GM12878 (cell line): ENCODE measurements around the gene TP53BP1. TPM values are rescaled to one million over a fixed set of nuclear protein-coding genes. Genes with fewer than 3 reads are reported as not detected.

Source experiments
- ATAC-seq: fragments of 200-7000 bp; cut with Tn5 transposase; 3 replicates; pipeline ENCODE4 v1.9.1; 2020; ENCODE audit warnings: mild to moderate bottlenecking, moderate library complexity
- BruUV-seq: library from RNA; stranded (reverse); fragments of 400-500 nt; replicated peaks from 2 replicates; lab custom pipeline; 2021; lab: Mats Ljungman, UMichigan
- CTCF ChIA-PET: fragments of 300-600 bp; sonication (Branson Sonifier 250); formaldehyde crosslinking; extraction: SDS; loops from one replicate; lab custom pipeline; 2021; ENCODE audit warnings: inconsistent platforms; lab: Yijun Ruan, JAX
- POLR2A ChIA-PET: fragments of 350-600 bp; formaldehyde crosslinking; extraction: SDS; loops from one replicate; lab custom pipeline; 2021; ENCODE audit warnings: inconsistent platforms; lab: Charles Lee
- RAD21 ChIA-PET: fragments of 300-600 bp; sonication (Branson Sonifier 250); formaldehyde crosslinking; loops from one replicate; lab custom pipeline; 2023; ENCODE audit warnings: antibody characterized with exemption; ENCODE audit not compliant: unreplicated experiment; lab: Charles Lee
- SMC1A ChIA-PET: fragments of 300-600 bp; sonication (Branson Sonifier 250); formaldehyde crosslinking; loops from one replicate; lab custom pipeline; 2023; ENCODE audit not compliant: unreplicated experiment, uncharacterized antibody; lab: Charles Lee
- DNase-seq: peaks from one replicate; pipeline ENCODE4 v3.0.0-alpha.2; 2011; ENCODE audit warnings: low read depth, low spot score
- FAIRE-seq: peaks from 3 replicates; lab custom pipeline; 2011; peaks lifted over from hg19 to GRCh38; lab: Jason Lieb, UNC
- H2AFZ ChIP-seq: 2 replicates; pipeline ENCODE4 v1.6.0; 2011; ENCODE audit warnings: low read depth, low read length, control low read depth; ENCODE audit not compliant: control insufficient read depth
- H3K27ac ChIP-seq: 2 replicates; pipeline ENCODE4 v1.5.1; 2011; ENCODE audit warnings: control low read depth; ENCODE audit not compliant: control insufficient read depth, insufficient read depth
- H3K27me3 ChIP-seq, 2 experiments: replicated peaks in 1 of 2; 2 replicates each; pipeline versions ENCODE4 v1.6.0 to v1.6.1; 2011; ENCODE audit warnings: low read length in 1 of 2; ENCODE audit not compliant: control insufficient read depth in 2 of 2, insufficient read depth in 2 of 2
- H3K36me3 ChIP-seq, 2 experiments: 2 replicates each; pipeline ENCODE4 v1.5.1; 2011; ENCODE audit warnings: low read length in 1 of 2; ENCODE audit not compliant: control insufficient read depth in 2 of 2, insufficient read depth in 2 of 2
- H3K4me1 ChIP-seq: 2 replicates; pipeline ENCODE4 v1.6.1; 2011; ENCODE audit warnings: mild to moderate bottlenecking, low read length, moderate library complexity, mixed read lengths; ENCODE audit not compliant: control insufficient read depth, insufficient read depth
- H3K4me2 ChIP-seq: 2 replicates; pipeline ENCODE4 v1.6.0; 2011; ENCODE audit warnings: control low read depth; ENCODE audit not compliant: control insufficient read depth, insufficient read depth
- H3K4me3 ChIP-seq: fragments of 200-600 bp; sonication (generic); 2 replicates; pipeline ENCODE4 v1.5.1; 2016
- H3K79me2 ChIP-seq: 2 replicates; pipeline ENCODE4 v1.6.0; 2011; ENCODE audit warnings: low read length; ENCODE audit not compliant: control insufficient read depth, insufficient read depth
- H3K9ac ChIP-seq: 2 replicates; pipeline ENCODE4 v1.8.0; 2011; ENCODE audit warnings: low read length, control low read depth, mixed read lengths; ENCODE audit not compliant: control insufficient read depth, insufficient read depth
- H3K9me3 ChIP-seq: replicated peaks from 3 replicates; pipeline ENCODE4 v1.5.1; 2011; ENCODE audit warnings: mild to moderate bottlenecking, low read length; ENCODE audit not compliant: control insufficient read depth, insufficient read depth
- H4K20me1 ChIP-seq: 2 replicates; pipeline ENCODE4 v1.6.0; 2011; ENCODE audit not compliant: control insufficient read depth, insufficient read depth
- BCL11A ChIP-seq: IDR thresholded peaks from 2 replicates; pipeline ENCODE4 v1.6.1; 2011; ENCODE audit warnings: low read depth, low read length
- EED ChIP-seq: sonication (generic); IDR thresholded peaks from 2 replicates; pipeline ENCODE4 v1.6.1; 2016; ENCODE audit warnings: antibody characterized with exemption, low read depth
- EGR1 ChIP-seq, 2 experiments: IDR thresholded peaks; 1 replicate in 1 of 2; 2 replicates in 1 of 2; pipeline ENCODE4 v1.6.1; 2011 to 2012; ENCODE audit warnings: low read depth in 2 of 2, low read length in 2 of 2, borderline replicate concordance in 1 of 2, mild to moderate bottlenecking in 1 of 2, moderate library complexity in 1 of 2
- FOXK2 ChIP-seq: fragments of 450-650 bp; IDR thresholded peaks from 2 replicates; pipeline ENCODE4 v1.6.1; 2017; ENCODE audit warnings: mild to moderate bottlenecking, moderate library complexity
- IKZF1 ChIP-seq: fragments of 450-650 bp; conservative IDR thresholded peaks from 2 replicates; pipeline ENCODE4 v1.6.1; 2017; ENCODE audit warnings: antibody characterized with exemption, mild to moderate bottlenecking
- IKZF2 ChIP-seq, 2 experiments: fragments of 450-650 bp; IDR thresholded peaks; 2 replicates each; pipeline ENCODE4 v1.6.1; 2017; ENCODE audit warnings: mild to moderate bottlenecking in 2 of 2, moderate library complexity in 2 of 2
- NFYB ChIP-seq: IDR thresholded peaks from 2 replicates; pipeline ENCODE4 v1.6.1; 2011; ENCODE audit warnings: low read depth, mild to moderate bottlenecking, low read length, improper control_type of control experiment, moderate library complexity; ENCODE audit not compliant: insufficient read depth
- RB1 ChIP-seq: fragments of 450-650 bp; formaldehyde crosslinking; IDR thresholded peaks from 2 replicates; pipeline ENCODE4 v1.6.1; 2017; ENCODE audit warnings: mild to moderate bottlenecking, borderline replicate concordance
- REST ChIP-seq: IDR thresholded peaks from 2 replicates; pipeline ENCODE4 v1.6.1; 2012; ENCODE audit warnings: mild to moderate bottlenecking, low read depth, low read length
- SMC3 ChIP-seq: IDR thresholded peaks from 2 replicates; pipeline ENCODE4 v1.6.1; 2011; ENCODE audit warnings: low read length, improper control_type of control experiment, borderline replicate concordance
- TCF3 ChIP-seq: IDR thresholded peaks from 2 replicates; pipeline ENCODE4 v1.6.1; 2012; ENCODE audit warnings: low read depth, mild to moderate bottlenecking, low read length, borderline replicate concordance; ENCODE audit not compliant: insufficient read depth
- USF1 ChIP-seq: IDR thresholded peaks from 2 replicates; pipeline ENCODE4 v1.6.1; 2011; ENCODE audit warnings: borderline replicate concordance, low read depth, mild to moderate bottlenecking, moderate library complexity, mixed read lengths, low read length; ENCODE audit not compliant: insufficient read depth; ENCODE audit errors: extremely low read length
- ZNF24 ChIP-seq: fragments of 450-650 bp; IDR thresholded peaks from 2 replicates; pipeline ENCODE4 v1.6.1; 2017; ENCODE audit warnings: antibody characterized with exemption, mild to moderate bottlenecking
- ZSCAN29 ChIP-seq: fragments of 450-650 bp; IDR thresholded peaks from 2 replicates; pipeline ENCODE4 v1.6.1; 2017; ENCODE audit warnings: mild to moderate bottlenecking, moderate library complexity
- ZZZ3 ChIP-seq: IDR thresholded peaks from 2 replicates; pipeline ENCODE4 v1.6.1; 2011; ENCODE audit warnings: low read depth; ENCODE audit not compliant: control insufficient read depth, insufficient read length
- WGBS: methylation state at CpG from one replicate; pipeline ENCODE4 v1.1.6; 2016; ENCODE audit warnings: low lambda C conversion rate; ENCODE audit not compliant: insufficient replicate concordance, insufficient coverage; ENCODE audit errors: missing lambda C conversion rate; 5-methylcytosine and 5-hydroxymethylcytosine counted together
- in situ Hi-C: fragments of 300-500 bp; cut with MboI; formaldehyde crosslinking; loops from 9 replicates; pipeline ENCODE4 v1.14.3; 2018; ENCODE audit warnings: mixed read lengths
- intact Hi-C: fragments of 100-400 bp; cut with micrococcal nuclease; formaldehyde crosslinking; loops from one replicate; pipeline ENCODE4 v1.14.2; 2022; ENCODE audit not compliant: unreplicated experiment
- polyA plus RNA-seq, 11 experiments: library from polyadenylated mRNA; depleted of rRNA in 4 of 11; unstranded in 6 of 11; stranded (reverse) in 5 of 11; fragments of >200 nt; fragmentation: Nextera tagmentation in 4 of 11; fragmentation: Illumina TruSeq in 1 of 11; extraction: Ambion mirVana in 4 of 11; extraction: Trizol in 1 of 11; gene quantifications; 1 replicate in 1 of 11; 2 replicates in 10 of 11; pipeline versions ENCODE4 v1.2.1 to v1.2.3, GENCODE V29; 2011 to 2016; ENCODE audit warnings: inconsistent platforms in 2 of 11, missing spikeins in 2 of 11, low read depth in 1 of 11
- total RNA-seq, 4 experiments: library from RNA; depleted of rRNA in 3 of 4; stranded (reverse); fragments of >200 nt in 3 of 4; fragmentation: Illumina TruSeq in 1 of 4; extraction: Trizol in 1 of 4; gene quantifications; 2 replicates each; pipeline versions ENCODE4 v1.2.1 to v1.2.3, GENCODE V29; 2013 to 2021
- TF ChIP-seq, protein P1 (sequence below): fragments of 450-650 bp; IDR thresholded peaks from 2 replicates; pipeline ENCODE4 v1.6.1; 2017; ENCODE audit warnings: antibody characterized with exemption, mild to moderate bottlenecking, moderate library complexity

The TP53BP1 gene
- total and polyA plus RNA-seq, 10 of the 15 experiments (the other 5 are each of a cell fraction or from before 2014, with no cell fraction given), result 6.2 to 50.2 (median 19.3) TPM

DNA sequence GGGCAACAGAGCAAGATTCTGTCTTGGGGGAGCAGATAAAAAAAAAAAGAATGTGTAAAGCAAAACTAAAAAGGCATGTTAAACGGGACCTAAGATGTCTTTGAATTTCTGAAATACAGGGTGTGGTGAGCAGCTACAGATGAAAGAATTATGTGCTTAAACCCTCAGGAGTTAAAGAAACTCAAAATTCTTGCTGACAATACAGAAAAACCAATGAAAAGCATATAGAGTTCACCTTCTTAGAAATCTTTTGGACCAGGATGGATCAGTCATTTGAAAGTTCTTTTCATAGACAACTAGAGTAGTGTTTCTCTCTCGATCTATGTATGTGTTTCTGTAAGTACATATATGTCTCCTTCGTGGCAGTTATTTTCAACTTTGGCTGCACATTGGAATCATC lies 90.7 kb downstream of the TP53BP1 start:
- BruUV-seq, result no TSS peak
- Histone ChIP-seq H3K4me1 (no peaks in the 10 kb centered on the region), H3K4me3 (no peak overlapping the region), H3K36me3 (peaks cover 10 to 24% of the 10 kb centered on the region in 2 experiments), H3K4me2 (no peak overlapping the region), H4K20me1 (no peaks in the 10 kb centered on the region), H3K9me3 (no peaks in the 10 kb centered on the region), H2AFZ (no peak overlapping the region), H3K27ac (no peak overlapping the region), H3K79me2 (no peaks in the 10 kb centered on the region), H3K9ac (no peak overlapping the region), H3K27me3 (no peaks in the 10 kb centered on the region)
- ChIA-PET CTCF (no interaction called here), RAD21 (no interaction called here), POLR2A (no interaction called here), SMC1A (interaction anchor here (1.1 kb wide), 1 partner anchor 16 kb away, joined by 3 read pairs; no protein-coding TSS in a partner anchor)
- FAIRE-seq (no peak), DNase-seq (no peak), ATAC-seq (no peak)
- in situ Hi-C loops, result no loop called here
- 85% methylated on average over 3 of the region's 3 CpGs for WGBS
- intact Hi-C loops, result no loop called here
- TF ChIP-seq ZSCAN29 (no peak), IKZF1 (no peak), ZZZ3 (no peak), ZNF24 (no peak), SMC3 (no peak), BCL11A (no peak), NFYB (no peak), USF1 (no peak), FOXK2 (no peak), RB1 (no peak), REST (no peak), TCF3 (no peak), EGR1 (IDR thresholded peaks at IDR 0.05; ENCODE audit: borderline replicate concordance in 1 of 2, low read depth in 2 of 2, low read length in 2 of 2) (no peak), IKZF2 (IDR thresholded peaks at IDR 0.05) (no peak), EED (no peak)
- TF ChIP-seq, protein P1, sequence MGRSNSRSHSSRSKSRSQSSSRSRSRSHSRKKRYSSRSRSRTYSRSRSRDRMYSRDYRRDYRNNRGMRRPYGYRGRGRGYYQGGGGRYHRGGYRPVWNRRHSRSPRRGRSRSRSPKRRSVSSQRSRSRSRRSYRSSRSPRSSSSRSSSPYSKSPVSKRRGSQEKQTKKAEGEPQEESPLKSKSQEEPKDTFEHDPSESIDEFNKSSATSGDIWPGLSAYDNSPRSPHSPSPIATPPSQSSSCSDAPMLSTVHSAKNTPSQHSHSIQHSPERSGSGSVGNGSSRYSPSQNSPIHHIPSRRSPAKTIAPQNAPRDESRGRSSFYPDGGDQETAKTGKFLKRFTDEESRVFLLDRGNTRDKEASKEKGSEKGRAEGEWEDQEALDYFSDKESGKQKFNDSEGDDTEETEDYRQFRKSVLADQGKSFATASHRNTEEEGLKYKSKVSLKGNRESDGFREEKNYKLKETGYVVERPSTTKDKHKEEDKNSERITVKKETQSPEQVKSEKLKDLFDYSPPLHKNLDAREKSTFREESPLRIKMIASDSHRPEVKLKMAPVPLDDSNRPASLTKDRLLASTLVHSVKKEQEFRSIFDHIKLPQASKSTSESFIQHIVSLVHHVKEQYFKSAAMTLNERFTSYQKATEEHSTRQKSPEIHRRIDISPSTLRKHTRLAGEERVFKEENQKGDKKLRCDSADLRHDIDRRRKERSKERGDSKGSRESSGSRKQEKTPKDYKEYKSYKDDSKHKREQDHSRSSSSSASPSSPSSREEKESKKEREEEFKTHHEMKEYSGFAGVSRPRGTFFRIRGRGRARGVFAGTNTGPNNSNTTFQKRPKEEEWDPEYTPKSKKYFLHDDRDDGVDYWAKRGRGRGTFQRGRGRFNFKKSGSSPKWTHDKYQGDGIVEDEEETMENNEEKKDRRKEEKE, result no peak
